ENCODE data around the gene LETM1. TPM values are rescaled to one million over a fixed set of nuclear protein-coding genes. Genes with fewer than 3 reads are reported as not detected.

The LETM1 gene
- total RNA-seq, 1 donor from 2014 or later, result 37.8 TPM

- DNase-seq (ENCODE audit: low spot score), result no peak
- intact Hi-C loops (cut with DNase I), result no loop called here
These were observed 18.2 kb upstream of the LETM1 start for GRCh38 chr4:1874201-1874600.

- intact Hi-C loops (cut with DNase I), result no loop called here
- no peak for DNase-seq (ENCODE audit: low spot score)
These were observed 17.8 kb upstream of the LETM1 start for GRCh38 chr4:1873776-1874175.

- intact Hi-C loops (cut with DNase I), result no loop called here
- DNase-seq (ENCODE audit: low spot score), result no peak
These were observed 17.3 kb upstream of the LETM1 start for GRCh38 chr4:1873291-1873690.

- intact Hi-C loops (cut with DNase I), result no loop called here
- no peak for DNase-seq (ENCODE audit: low spot score)
These were observed 16.9 kb upstream of the LETM1 start for GRCh38 chr4:1872870-1873269.

GRCh38 chr4:1871471-1872021, 15.6 kb upstream of the LETM1 start:
- DNase-seq (ENCODE audit: low spot score), result no peak
- intact Hi-C loops (cut with DNase I), result loop anchor here (2.0 kb wide), 1 partner anchor 15 kb away; the partner anchor contains the start of gene LETM1

- DNase-seq (ENCODE audit: low spot score), result peak; percentile 93
- intact Hi-C loops (cut with DNase I), result loop anchor here (2.0 kb wide), 1 partner anchor 14 kb away; the partner anchor contains the start of gene LETM1
These were observed 14.9 kb upstream of the LETM1 start, which contains the start of gene NSD2 for GRCh38 chr4:1870578-1871443. Gene NSD2, plus strand, starts transcription at chr4:1871393. Its CDS starts 29,262 bp downstream, at chr4:1900655.

- DNase-seq (ENCODE audit: low spot score), result peak; percentile 93
- intact Hi-C loops (cut with DNase I), result loop anchor here (2.0 kb wide), 1 partner anchor 13 kb away; the partner anchor contains the start of gene LETM1
These were observed 14.3 kb upstream of the LETM1 start for GRCh38 chr4:1870328-1870577.

GRCh38 chr4:1869530-1870327, 13.8 kb upstream of the LETM1 start:
- no peak for DNase-seq (ENCODE audit: low spot score)
- intact Hi-C loops (cut with DNase I), result loop anchor here (2.0 kb wide), 1 partner anchor 13 kb away; the partner anchor contains the start of gene LETM1

- intact Hi-C loops (cut with DNase I), result no loop called here
- no peak for DNase-seq (ENCODE audit: low spot score)
These were observed 13.0 kb upstream of the LETM1 start for GRCh38 chr4:1868912-1869311.

GRCh38 chr4:1868293-1868692, 12.3 kb upstream of the LETM1 start:
- intact Hi-C loops (cut with DNase I), result no loop called here
- DNase-seq (ENCODE audit: low spot score), result no peak

GRCh38 chr4:1866189-1866661, 10.3 kb upstream of the LETM1 start:
- DNase-seq (ENCODE audit: low spot score), result no peak
- intact Hi-C loops (cut with DNase I), result no loop called here

- DNase-seq (ENCODE audit: low spot score), result no peak
- intact Hi-C loops (cut with DNase I), result no loop called here
These were observed 8.4 kb upstream of the LETM1 start for GRCh38 chr4:1864076-1865008.

GRCh38 chr4:1863297-1864033, 7.5 kb upstream of the LETM1 start:
- no peak for DNase-seq (ENCODE audit: low spot score)
- intact Hi-C loops (cut with DNase I), result no loop called here

GRCh38 chr4:1862961-1863296, 7.0 kb upstream of the LETM1 start:
- intact Hi-C loops (cut with DNase I), result no loop called here
- no peak for DNase-seq (ENCODE audit: low spot score)

GRCh38 chr4:1862055-1862911, 6.3 kb upstream of the LETM1 start:
- DNase-seq (ENCODE audit: low spot score), result no peak
- intact Hi-C loops (cut with DNase I), result no loop called here

GRCh38 chr4:1859389-1859753, 3.4 kb upstream of the LETM1 start:
- DNase-seq (ENCODE audit: low spot score), result no peak
- intact Hi-C loops (cut with DNase I), result no loop called here

GRCh38 chr4:1857931-1858330, 2.0 kb upstream of the LETM1 start:
- intact Hi-C loops (cut with DNase I), result loop anchor here (2.0 kb wide), 1 partner anchor 13 kb away; the partner anchor contains the start of gene NSD2
- no peak for DNase-seq (ENCODE audit: low spot score)
